GM23338 (cell line): Measurements from ENCODE around the gene PARD6B. TPM values are rescaled to one million over a fixed set of nuclear protein-coding genes. Genes with fewer than 3 reads are reported as not detected.

ENCODE experiments used
- ATAC-seq: fragments of 200-7000 bp; cut with Tn5 transposase; 3 replicates; pipeline ENCODE4 v1.9.1; 2020
- DNase-seq: peaks from one replicate; pipeline ENCODE4 v3.0.0-alpha.2; 2015; ENCODE audit warnings: low spot score
- H2AFZ ChIP-seq: fragments of 200-600 bp; sonication (generic); 2 replicates; pipeline ENCODE4 v1.8.0; 2016; ENCODE audit warnings: antibody characterized with exemption, mild to moderate bottlenecking, moderate library complexity
- H3F3A ChIP-seq: fragments of 200-600 bp; sonication (generic); replicated peaks from 2 replicates; pipeline ENCODE4 v1.8.0; 2017; ENCODE audit warnings: antibody characterized with exemption, mixed run types, low read depth
- H3K27ac ChIP-seq: fragments of 200-600 bp; sonication (generic); 2 replicates; pipeline ENCODE4 v1.6.1; 2016; ENCODE audit warnings: low read depth
- H3K27me3 ChIP-seq: fragments of 200-600 bp; sonication (generic); 2 replicates; pipeline ENCODE4 v1.8.0; 2016; ENCODE audit warnings: mild to moderate bottlenecking, mixed run types, moderate library complexity; ENCODE audit not compliant: insufficient read depth
- H3K36me3 ChIP-seq: fragments of 200-600 bp; sonication (generic); 2 replicates; pipeline ENCODE4 v1.8.0; 2016; ENCODE audit warnings: mild to moderate bottlenecking; ENCODE audit not compliant: insufficient read depth
- H3K4me1 ChIP-seq: fragments of 200-600 bp; sonication (generic); 2 replicates; pipeline ENCODE4 v1.8.0; 2016; ENCODE audit warnings: mild to moderate bottlenecking, moderate library complexity; ENCODE audit not compliant: insufficient read depth
- H3K4me2 ChIP-seq: fragments of 200-600 bp; sonication (generic); 2 replicates; pipeline ENCODE4 v1.7.1; 2017; ENCODE audit warnings: mixed run types
- H3K4me3 ChIP-seq: fragments of 200-600 bp; sonication (generic); 2 replicates; pipeline ENCODE4 v1.6.1; 2016; ENCODE audit warnings: mixed run types
- H3K79me2 ChIP-seq: fragments of 200-600 bp; sonication (generic); replicated peaks from 2 replicates; pipeline ENCODE4 v1.8.0; 2017; ENCODE audit warnings: mild to moderate bottlenecking; ENCODE audit not compliant: insufficient read depth
- H3K9me2 ChIP-seq: fragments of 200-600 bp; sonication (generic); 2 replicates; pipeline ENCODE4 v1.8.0; 2017; ENCODE audit not compliant: insufficient read depth
- H4K20me1 ChIP-seq: fragments of 200-600 bp; sonication (generic); replicated peaks from 2 replicates; pipeline ENCODE4 v1.8.0; 2017; ENCODE audit warnings: mild to moderate bottlenecking; ENCODE audit not compliant: insufficient read depth
- H3K27ac Mint-ChIP-seq: 2 replicates; pipeline ENCODE4 v1.8.0; 2020; ENCODE audit warnings: inconsistent platforms, mild to moderate bottlenecking, moderate library complexity, mixed read lengths
- H3K27me3 Mint-ChIP-seq: 3 replicates; pipeline ENCODE4 v1.8.0; 2022; ENCODE audit warnings: low read depth, mild to moderate bottlenecking, moderate library complexity, mixed read lengths, inconsistent platforms; ENCODE audit not compliant: insufficient read depth, poor library complexity
- H3K36me3 Mint-ChIP-seq: 3 replicates; pipeline ENCODE4 v1.8.0; 2021; ENCODE audit warnings: low read depth, mild to moderate bottlenecking, inconsistent platforms, moderate library complexity, mixed read lengths
- H3K4me1 Mint-ChIP-seq: 3 replicates; pipeline ENCODE4 v1.8.0; 2020; ENCODE audit warnings: mild to moderate bottlenecking, inconsistent platforms, mixed read lengths
- H3K4me3 Mint-ChIP-seq: 3 replicates; pipeline ENCODE4 v1.8.0; 2021; ENCODE audit warnings: moderate library complexity, mild to moderate bottlenecking, inconsistent platforms, mixed read lengths
- H3K9me3 Mint-ChIP-seq: 3 replicates; pipeline ENCODE4 v1.8.0; 2020; ENCODE audit warnings: moderate library complexity, mild to moderate bottlenecking, inconsistent platforms, mixed read lengths
- CREB1 ChIP-seq: fragments of 250-450 bp; sonication (Bioruptor Pico); IDR thresholded peaks from 2 replicates; pipeline ENCODE4 v1.5.0; 2020; ENCODE audit warnings: low read depth, mild to moderate bottlenecking, moderate library complexity
- CTCF ChIP-seq, 2 experiments: fragments of 200-600 bp in 1 of 2; sonication (generic) in 1 of 2; conservative IDR thresholded peaks; 2 replicates each; pipeline versions ENCODE4 v1.5.1 to v1.6.1; 2016 to 2017; ENCODE audit warnings: antibody characterized with exemption in 2 of 2, low read depth in 2 of 2, mild to moderate bottlenecking in 2 of 2, moderate library complexity in 1 of 2
- NANOG ChIP-seq: IDR thresholded peaks from 2 replicates; pipeline ENCODE4 v1.6.1; 2016; ENCODE audit warnings: antibody characterized with exemption, borderline replicate concordance
- POLR2AphosphoS5 ChIP-seq: IDR thresholded peaks from 2 replicates; pipeline ENCODE4 v1.6.1; 2016; ENCODE audit warnings: antibody characterized with exemption, low read depth
- ZNF462 ChIP-seq: fragments of 250-450 bp; sonication (Bioruptor Pico); IDR thresholded peaks from 2 replicates; pipeline ENCODE4 v1.5.0; 2020; ENCODE audit warnings: mild to moderate bottlenecking, moderate library complexity
- polyA plus RNA-seq: library from polyadenylated mRNA; unstranded; fragments of >200 nt; fragmentation: Nextera tagmentation; extraction: Ambion mirVana; gene quantifications from 2 replicates; pipeline ENCODE4 v1.2.1, GENCODE V29; 2016
- total RNA-seq: library from RNA; depleted of rRNA; stranded (reverse); fragments of >200 nt; shearing (Covaris generic); gene quantifications from 2 replicates; pipeline ENCODE4 v1.2.3, GENCODE V29; 2014
- TF ChIP-seq, protein P1 (sequence below): IDR thresholded peaks from one replicate; pipeline ENCODE4 v1.6.1; 2018; ENCODE audit warnings: antibody characterized with exemption; ENCODE audit not compliant: unreplicated experiment

Gene PARD6B
- total and polyA plus RNA-seq, 2 experiments from 2014 or later = 23.5 to 29.2 TPM

DNA sequence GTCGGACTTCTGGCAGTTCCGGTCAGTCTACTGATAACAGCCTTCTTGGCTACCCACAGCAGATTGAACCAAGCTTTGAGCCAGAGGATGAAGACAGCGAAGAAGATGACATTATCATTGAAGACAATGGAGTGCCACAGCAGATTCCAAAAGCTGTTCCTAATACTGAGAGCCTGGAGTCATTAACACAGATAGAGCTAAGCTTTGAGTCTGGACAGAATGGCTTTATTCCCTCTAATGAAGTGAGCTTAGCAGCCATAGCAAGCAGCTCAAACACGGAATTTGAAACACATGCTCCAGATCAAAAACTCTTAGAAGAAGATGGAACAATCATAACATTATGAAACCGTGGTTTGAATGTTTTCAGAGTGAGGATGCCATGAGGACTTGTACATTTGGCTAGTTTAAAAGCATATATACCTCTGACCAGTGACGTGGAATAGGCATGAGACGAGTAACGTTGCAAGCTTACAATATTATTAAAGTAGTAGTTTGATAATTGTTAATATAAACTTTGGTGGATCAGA lies 18.8 kb downstream of the PARD6B start:
- no peak overlapping the region for H3K27ac Mint-ChIP-seq
- peaks cover 21% of the 10 kb centered on the region for H3K4me1 Mint-ChIP-seq
- peaks cover 19% of the 10 kb centered on the region for H3K4me1 ChIP-seq
- peaks cover 11% of the 10 kb centered on the region for H3K36me3 ChIP-seq
- ATAC-seq = no peak
- peaks cover 21% of the 10 kb centered on the region for H3K79me2 ChIP-seq
- no peaks in the 10 kb centered on the region; the same call in 1 of the 2 replicates for H4K20me1 ChIP-seq
- no peak overlapping the region for H3K4me3 Mint-ChIP-seq
- no peak overlapping the region for H3K4me3 ChIP-seq
- no peak overlapping the region for H3K27ac ChIP-seq
- no peak for TF ChIP-seq ZNF462 (CRISPR knock-in tag)
- TF ChIP-seq CTCF (conservative IDR thresholded peaks at IDR 0.05; ENCODE audit: low read depth in 2 of 2) = no peak
- TF ChIP-seq, protein P1, sequence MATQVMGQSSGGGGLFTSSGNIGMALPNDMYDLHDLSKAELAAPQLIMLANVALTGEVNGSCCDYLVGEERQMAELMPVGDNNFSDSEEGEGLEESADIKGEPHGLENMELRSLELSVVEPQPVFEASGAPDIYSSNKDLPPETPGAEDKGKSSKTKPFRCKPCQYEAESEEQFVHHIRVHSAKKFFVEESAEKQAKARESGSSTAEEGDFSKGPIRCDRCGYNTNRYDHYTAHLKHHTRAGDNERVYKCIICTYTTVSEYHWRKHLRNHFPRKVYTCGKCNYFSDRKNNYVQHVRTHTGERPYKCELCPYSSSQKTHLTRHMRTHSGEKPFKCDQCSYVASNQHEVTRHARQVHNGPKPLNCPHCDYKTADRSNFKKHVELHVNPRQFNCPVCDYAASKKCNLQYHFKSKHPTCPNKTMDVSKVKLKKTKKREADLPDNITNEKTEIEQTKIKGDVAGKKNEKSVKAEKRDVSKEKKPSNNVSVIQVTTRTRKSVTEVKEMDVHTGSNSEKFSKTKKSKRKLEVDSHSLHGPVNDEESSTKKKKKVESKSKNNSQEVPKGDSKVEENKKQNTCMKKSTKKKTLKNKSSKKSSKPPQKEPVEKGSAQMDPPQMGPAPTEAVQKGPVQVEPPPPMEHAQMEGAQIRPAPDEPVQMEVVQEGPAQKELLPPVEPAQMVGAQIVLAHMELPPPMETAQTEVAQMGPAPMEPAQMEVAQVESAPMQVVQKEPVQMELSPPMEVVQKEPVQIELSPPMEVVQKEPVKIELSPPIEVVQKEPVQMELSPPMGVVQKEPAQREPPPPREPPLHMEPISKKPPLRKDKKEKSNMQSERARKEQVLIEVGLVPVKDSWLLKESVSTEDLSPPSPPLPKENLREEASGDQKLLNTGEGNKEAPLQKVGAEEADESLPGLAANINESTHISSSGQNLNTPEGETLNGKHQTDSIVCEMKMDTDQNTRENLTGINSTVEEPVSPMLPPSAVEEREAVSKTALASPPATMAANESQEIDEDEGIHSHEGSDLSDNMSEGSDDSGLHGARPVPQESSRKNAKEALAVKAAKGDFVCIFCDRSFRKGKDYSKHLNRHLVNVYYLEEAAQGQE = no peak
- TF ChIP-seq CREB1 (CRISPR knock-in tag) = no peak
- no peak for TF ChIP-seq POLR2AphosphoS5
- no peak for TF ChIP-seq NANOG
- H3F3A ChIP-seq = 0 out of 2 replicates have a peak, but pooled peaks cover 2% of the 10 kb centered on the region
- no peaks in the 10 kb centered on the region; the same call in 2 of the 3 replicates for H3K9me3 Mint-ChIP-seq
- no peak overlapping the region for H3K4me2 ChIP-seq
- DNase-seq = no peak
- H3K36me3 Mint-ChIP-seq = peaks cover 32% of the 10 kb centered on the region
- no peaks in the 10 kb centered on the region for H3K27me3 ChIP-seq
- H3K27me3 Mint-ChIP-seq = no peaks in the 10 kb centered on the region
- no peak overlapping the region for H2AFZ ChIP-seq
- no peaks in the 10 kb centered on the region for H3K9me2 ChIP-seq
